EL (cell line): ENCODE data around the gene ABCA12.
A peak's percentile ranks its signal among the peaks of the same experiment; 100 is the strongest.

Experiments used
- DNase-seq: peaks from one replicate; pipeline ENCODE4 v3.0.0-alpha.2; 2016

The ABCA12 gene

GRCh38 chr2:215029936-215030335 is 108.5 kb downstream of the ABCA12 start:
- no peak for DNase-seq

GRCh38 chr2:215028231-215028630 is 110.2 kb downstream of the ABCA12 start:
- peak; percentile 72 for DNase-seq

GRCh38 chr2:215027779-215028178 is 110.6 kb downstream of the ABCA12 start:
- DNase-seq: peak; percentile 34

- no peak for DNase-seq
Measured at GRCh38 chr2:215022910-215023309, 115.5 kb downstream of the ABCA12 start.

GRCh38 chr2:215022418-215022817 is 116.0 kb downstream of the ABCA12 start:
- peak; percentile 54 for DNase-seq

GRCh38 chr2:215020283-215020682 is 118.1 kb downstream of the ABCA12 start:
- DNase-seq: no peak

GRCh38 chr2:215019521-215020145 is 118.8 kb downstream of the ABCA12 start:
- no peak for DNase-seq

GRCh38 chr2:215019085-215019484 is 119.3 kb downstream of the ABCA12 start:
- no peak for DNase-seq

GRCh38 chr2:215015421-215015820 is 123.0 kb downstream of the ABCA12 start:
- DNase-seq: no peak

- DNase-seq: no peak
Measured at GRCh38 chr2:215010390-215010789, 128.0 kb downstream of the ABCA12 start.

- peak; percentile 9 for DNase-seq
Measured at GRCh38 chr2:215003001-215003400, 135.4 kb downstream of the ABCA12 start.

- peak; percentile 9 for DNase-seq
Measured at GRCh38 chr2:215002500-215002899, 135.9 kb downstream of the ABCA12 start.

GRCh38 chr2:215000721-215001120 is 137.7 kb downstream of the ABCA12 start:
- no peak for DNase-seq

- DNase-seq: no peak
Measured at GRCh38 chr2:214995926-214996670, 142.3 kb downstream of the ABCA12 start.

- no peak for DNase-seq
Measured at GRCh38 chr2:214995409-214995808, 143.0 kb downstream of the ABCA12 start.

- no peak for DNase-seq
Measured at GRCh38 chr2:214992911-214993310, 145.5 kb downstream of the ABCA12 start.

- no peak for DNase-seq
Measured at GRCh38 chr2:214989187-214989586, 149.2 kb downstream of the ABCA12 start.

GRCh38 chr2:214987261-214987660 is 151.2 kb downstream of the ABCA12 start:
- peak; percentile 1 for DNase-seq

GRCh38 chr2:214985619-214986018 is 152.8 kb downstream of the ABCA12 start:
- DNase-seq: no peak

- no peak for DNase-seq
Measured at GRCh38 chr2:214966420-214966819, 172.0 kb downstream of the ABCA12 start.

- DNase-seq: peak; percentile 1
Measured at GRCh38 chr2:214960677-214961076, 177.7 kb downstream of the ABCA12 start.

- no peak for DNase-seq
Measured at GRCh38 chr2:214946949-214947348, 191.5 kb downstream of the ABCA12 start.

- DNase-seq: peak; percentile 1
Measured at GRCh38 chr2:214934006-214934405, 204.4 kb downstream of the ABCA12 start.

GRCh38 chr2:214904634-214905033 is 233.8 kb downstream of the ABCA12 start:
- no peak for DNase-seq

GRCh38 chr2:214904176-214904575 is 234.2 kb downstream of the ABCA12 start:
- DNase-seq: no peak
